ENCODE data around the gene CD8B2.
"Not testable (repeated sequence)": the region's sequence is repeated elsewhere in the genome, so short reads cannot be mapped to it uniquely, and the experiment has no call there.

DNA sequence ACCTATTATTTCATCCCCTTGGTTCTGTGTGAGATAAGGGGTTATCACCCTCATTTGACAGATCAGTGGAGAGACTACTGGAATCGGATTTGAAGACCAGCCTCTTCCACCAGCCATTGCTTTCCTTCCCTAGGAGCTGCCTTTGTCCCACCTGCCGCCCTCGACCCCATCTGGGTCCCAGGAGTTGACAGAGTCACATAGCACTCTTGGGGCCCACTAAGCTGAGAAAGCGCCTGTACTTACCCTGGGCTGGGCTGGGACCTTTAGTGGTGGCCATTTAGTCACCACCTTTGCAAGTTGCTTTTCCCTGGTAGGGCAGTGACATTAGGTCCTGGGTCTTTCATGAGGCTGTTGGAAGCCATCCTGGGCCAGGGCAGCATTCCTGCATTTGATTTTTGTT lies 17.6 kb downstream of the CD8B2 start:
- TF ChIP-seq, protein P1, sequence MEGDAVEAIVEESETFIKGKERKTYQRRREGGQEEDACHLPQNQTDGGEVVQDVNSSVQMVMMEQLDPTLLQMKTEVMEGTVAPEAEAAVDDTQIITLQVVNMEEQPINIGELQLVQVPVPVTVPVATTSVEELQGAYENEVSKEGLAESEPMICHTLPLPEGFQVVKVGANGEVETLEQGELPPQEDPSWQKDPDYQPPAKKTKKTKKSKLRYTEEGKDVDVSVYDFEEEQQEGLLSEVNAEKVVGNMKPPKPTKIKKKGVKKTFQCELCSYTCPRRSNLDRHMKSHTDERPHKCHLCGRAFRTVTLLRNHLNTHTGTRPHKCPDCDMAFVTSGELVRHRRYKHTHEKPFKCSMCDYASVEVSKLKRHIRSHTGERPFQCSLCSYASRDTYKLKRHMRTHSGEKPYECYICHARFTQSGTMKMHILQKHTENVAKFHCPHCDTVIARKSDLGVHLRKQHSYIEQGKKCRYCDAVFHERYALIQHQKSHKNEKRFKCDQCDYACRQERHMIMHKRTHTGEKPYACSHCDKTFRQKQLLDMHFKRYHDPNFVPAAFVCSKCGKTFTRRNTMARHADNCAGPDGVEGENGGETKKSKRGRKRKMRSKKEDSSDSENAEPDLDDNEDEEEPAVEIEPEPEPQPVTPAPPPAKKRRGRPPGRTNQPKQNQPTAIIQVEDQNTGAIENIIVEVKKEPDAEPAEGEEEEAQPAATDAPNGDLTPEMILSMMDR (IDR thresholded peaks at IDR 0.05): not testable (repeated sequence)
- not testable (repeated sequence) for TF ChIP-seq TCF7L2 (IDR thresholded peaks at IDR 0.05; ENCODE audit: low read depth, low read length)

All from Panc1 (cell line).